ENCODE data around the gene SERPINA3. TPM values are rescaled to one million over a fixed set of nuclear protein-coding genes. Genes with fewer than 3 reads are reported as not detected.

The SERPINA3 gene
- total RNA-seq, 2 donors from 2014 or later, result 352 to 505 TPM

DNA sequence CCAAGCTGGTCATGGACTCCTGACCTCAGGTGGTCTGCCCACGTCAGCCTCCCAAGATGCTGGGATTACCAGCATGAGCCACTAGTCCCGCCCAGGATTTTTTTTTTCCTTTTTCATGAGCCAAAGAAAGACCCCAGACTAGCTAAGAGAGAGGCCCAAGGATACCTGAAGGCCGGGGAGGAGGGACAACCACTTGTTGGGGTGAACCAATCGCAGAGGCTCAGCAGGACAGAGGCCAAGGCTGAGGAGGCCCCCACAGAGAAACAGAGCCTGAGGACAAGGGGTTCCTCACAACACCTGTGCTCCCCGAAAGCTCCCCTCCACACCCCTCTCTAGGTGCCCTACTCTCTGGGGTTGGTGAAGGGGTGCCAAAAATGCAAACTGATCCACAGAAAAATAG, 1.0 kb upstream of the SERPINA3 start:
- TF ChIP-seq POLR2A (IDR thresholded peaks at IDR 0.05), result no peak
- TF ChIP-seq POLR2AphosphoS5 (IDR thresholded peaks at IDR 0.05), result no peak
- no peaks in the 10 kb centered on the region for H3K36me3 ChIP-seq
- H3K9me3 ChIP-seq, result no peaks in the 10 kb centered on the region
- WGBS, result 98% methylated on average over 5 of the region's 5 CpGs
- intact Hi-C loops (cut with DNase I), result no loop called here
- no peaks in the 10 kb centered on the region for H3K27me3 ChIP-seq (replicated peaks; ENCODE audit: insufficient read depth)
- no peak overlapping the region for H3K27ac ChIP-seq
- DNase-seq (ENCODE audit: low spot score), result no peak
- H3K4me3 ChIP-seq, result no peak overlapping the region
- no peaks in the 10 kb centered on the region for H3K4me1 ChIP-seq (replicated peaks)

- intact Hi-C loops (cut with DNase I), result no loop called here
- WGBS, result 54% methylated on average over 9 of the region's 9 CpGs
- Histone ChIP-seq H3K4me1 (replicated peaks) (no peaks in the 10 kb centered on the region), H3K9me3 (no peaks in the 10 kb centered on the region), H3K36me3 (no peaks in the 10 kb centered on the region), H3K27ac (peak overlapping the region in 1 of 2 donors; percentile 22), H3K4me3 (no peak overlapping the region), H3K27me3 (replicated peaks; ENCODE audit: insufficient read depth) (no peaks in the 10 kb centered on the region)
- TF ChIP-seq POLR2AphosphoS5 (IDR thresholded peaks at IDR 0.05) (no peak), CTCF (IDR thresholded peaks at IDR 0.05) (no peak), POLR2A (IDR thresholded peaks at IDR 0.05) (no peak)
- no peak for DNase-seq (ENCODE audit: low spot score)
Observed at GRCh38 chr14:94612580-94613554, 676 bp downstream of the SERPINA3 start.

DNA sequence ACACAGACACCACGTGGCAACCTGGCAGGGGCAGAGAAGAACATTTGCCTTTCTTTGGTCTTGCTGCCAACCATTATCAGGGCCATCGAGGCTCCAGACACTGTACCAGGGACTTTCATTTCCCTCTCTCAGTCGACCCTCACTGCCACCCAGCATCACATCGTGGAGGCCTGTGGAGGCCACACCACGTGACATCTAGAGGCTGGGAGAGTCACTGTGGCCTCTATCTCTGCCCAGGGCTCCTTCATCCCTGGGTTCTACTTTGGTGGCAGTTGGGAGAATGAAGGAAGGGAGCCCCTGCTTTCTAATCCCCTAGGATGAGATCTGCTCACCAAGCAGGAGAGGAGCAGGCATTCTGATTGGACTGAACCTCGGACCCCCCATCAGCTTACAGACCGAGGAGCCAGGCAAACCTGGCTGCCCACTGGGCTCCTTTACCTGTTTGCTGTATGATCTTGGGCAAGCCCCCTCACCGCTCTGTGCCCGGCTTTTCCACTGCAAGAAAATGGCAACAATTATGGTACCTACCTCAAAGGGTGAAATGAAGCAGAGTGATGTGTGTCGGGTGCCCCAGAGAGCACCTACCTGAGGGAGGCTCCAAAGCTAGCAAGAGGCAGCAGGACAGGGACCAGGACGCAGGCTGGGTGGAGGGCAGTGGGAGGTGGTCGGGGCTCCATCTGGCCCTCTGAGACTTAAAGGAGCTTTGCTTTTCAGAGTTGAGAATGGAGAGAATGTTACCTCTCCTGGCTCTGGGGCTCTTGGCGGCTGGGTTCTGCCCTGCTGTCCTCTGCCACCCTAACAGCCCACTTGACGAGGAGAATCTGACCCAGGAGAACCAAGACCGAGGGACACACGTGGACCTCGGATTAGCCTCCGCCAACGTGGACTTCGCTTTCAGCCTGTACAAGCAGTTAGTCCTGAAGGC, 1.8 kb downstream of the SERPINA3 start:
- intact Hi-C loops (cut with DNase I), result no loop called here
- Histone ChIP-seq H3K27ac (no peak overlapping the region), H3K4me1 (replicated peaks) (no peaks in the 10 kb centered on the region), H3K9me3 (no peaks in the 10 kb centered on the region), H3K27me3 (replicated peaks; ENCODE audit: insufficient read depth) (no peaks in the 10 kb centered on the region), H3K36me3 (no peaks in the 10 kb centered on the region), H3K4me3 (no peak overlapping the region)
- no peak for DNase-seq (ENCODE audit: low spot score)
- TF ChIP-seq POLR2A (IDR thresholded peaks at IDR 0.05), result no peak
- TF ChIP-seq CTCF (IDR thresholded peaks at IDR 0.05), result no peak
- no peak for TF ChIP-seq POLR2AphosphoS5 (IDR thresholded peaks at IDR 0.05)
- WGBS, result 89% methylated on average over 20 of the region's 20 CpGs

- no peak overlapping the region for H3K4me3 ChIP-seq
- 96% methylated on average over 7 of the region's 7 CpGs for WGBS
Observed at GRCh38 chr14:94614802-94615201, 2.6 kb downstream of the SERPINA3 start.

More at GRCh38 chr14:94614802-94615201, 2.6 kb downstream of the SERPINA3 start:
- Histone ChIP-seq H3K36me3 (no peaks in the 10 kb centered on the region), H3K9me3 (no peaks in the 10 kb centered on the region), H3K4me1 (replicated peaks) (no peaks in the 10 kb centered on the region), H3K27me3 (replicated peaks; ENCODE audit: insufficient read depth) (no peaks in the 10 kb centered on the region), H3K27ac (no peak overlapping the region)
- no peak for DNase-seq (ENCODE audit: low spot score)
- intact Hi-C loops (cut with DNase I), result no loop called here
- TF ChIP-seq CTCF (IDR thresholded peaks at IDR 0.05) (no peak), POLR2A (IDR thresholded peaks at IDR 0.05) (no peak), POLR2AphosphoS5 (IDR thresholded peaks at IDR 0.05) (no peak)
